HG03342 (cell line): ENCODE data around the gene MAGI2.
"Not testable (repeated sequence)": the region's sequence is repeated elsewhere in the genome, so short reads cannot be mapped to it uniquely, and the experiment has no call there.

Experiments used
- ATAC-seq: cut with Tn5 transposase; IDR thresholded peaks from one replicate; pipeline ENCODE4 v1.9.1; 2021; ENCODE audit warnings: mild to moderate bottlenecking, moderate library complexity; ENCODE audit not compliant: unreplicated experiment

The MAGI2 gene

DNA sequence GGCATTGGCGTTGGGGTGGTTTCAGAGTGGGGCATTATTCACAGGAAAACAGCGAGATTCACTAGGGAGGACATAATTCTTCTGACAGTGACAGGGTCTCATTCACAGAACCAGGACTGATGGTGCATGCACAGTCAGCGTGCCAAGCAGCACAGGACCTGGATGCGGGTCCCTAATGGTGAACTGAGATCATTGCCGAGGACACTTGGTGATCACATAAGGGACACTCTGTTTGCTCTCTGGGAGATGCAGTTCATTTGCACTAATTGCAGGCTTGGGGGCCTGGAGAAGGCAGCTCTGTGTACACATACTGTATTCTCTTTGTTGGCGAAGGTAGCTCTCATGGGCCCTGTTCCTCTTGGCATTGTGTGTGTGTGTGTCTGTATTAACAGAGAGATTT, 938.8 kb downstream of the MAGI2 start:
- ATAC-seq = no peak

- peak; percentile 72 for ATAC-seq
These were observed 942.8 kb downstream of the MAGI2 start for GRCh38 chr7:78510580-78511188.

DNA sequence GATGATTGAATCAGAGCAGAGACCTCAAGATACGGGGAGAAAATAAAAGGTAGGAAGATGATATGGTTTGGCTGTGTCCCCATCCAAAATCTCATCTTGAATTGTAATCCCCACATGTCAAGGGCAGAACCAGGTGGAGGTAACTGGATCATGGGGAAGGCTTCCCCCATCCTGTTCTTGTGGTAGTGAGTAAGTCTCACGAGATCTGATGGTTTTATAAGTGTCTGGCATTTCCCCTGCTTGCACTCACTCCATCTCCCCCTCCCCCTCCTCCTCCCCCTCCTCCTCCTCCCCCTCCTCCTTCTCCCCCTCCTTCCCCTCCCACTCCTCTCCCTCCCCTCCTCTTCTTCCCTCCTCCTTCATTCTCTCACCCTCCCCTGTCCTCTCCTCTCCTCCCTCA, 950.2 kb downstream of the MAGI2 start:
- not testable (repeated sequence) for ATAC-seq

GRCh38 chr7:78501064-78501463, 952.4 kb downstream of the MAGI2 start:
- no peak for ATAC-seq

GRCh38 chr7:78499971-78500370, 953.5 kb downstream of the MAGI2 start:
- ATAC-seq = no peak

GRCh38 chr7:78499283-78499682, 954.2 kb downstream of the MAGI2 start:
- no peak for ATAC-seq

DNA sequence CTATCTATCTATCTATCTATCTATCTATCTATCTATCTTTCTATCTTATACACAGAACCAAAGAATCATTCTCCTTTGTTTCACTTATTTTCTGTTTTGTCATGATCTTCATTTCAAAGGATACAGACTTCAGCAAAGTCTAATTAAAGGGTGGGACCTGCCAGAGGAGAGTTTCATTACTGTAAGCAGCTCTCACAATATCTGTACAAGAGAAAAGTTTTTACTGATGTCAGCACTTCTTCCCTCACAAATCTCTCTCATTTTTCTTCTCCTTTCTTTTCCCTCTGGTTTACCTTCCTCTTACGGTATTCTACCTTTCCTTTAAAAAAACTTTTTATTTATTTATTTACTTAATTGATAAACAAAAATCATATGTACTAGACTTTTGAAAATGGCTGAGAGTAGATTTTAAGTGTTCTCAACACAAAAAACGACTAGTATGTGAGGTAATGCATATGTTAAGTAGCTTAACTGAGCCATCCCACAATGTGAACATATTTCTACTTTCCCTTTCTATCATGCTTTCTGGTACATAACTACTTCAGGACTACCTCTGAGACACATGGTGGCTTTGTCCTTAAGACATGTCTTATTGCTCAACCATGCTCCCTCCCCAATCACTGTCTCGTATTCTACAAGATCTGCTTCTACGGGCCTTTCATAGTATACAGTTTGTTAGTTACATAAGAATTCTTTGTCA, 955.6 kb downstream of the MAGI2 start:
- no peak for ATAC-seq

DNA sequence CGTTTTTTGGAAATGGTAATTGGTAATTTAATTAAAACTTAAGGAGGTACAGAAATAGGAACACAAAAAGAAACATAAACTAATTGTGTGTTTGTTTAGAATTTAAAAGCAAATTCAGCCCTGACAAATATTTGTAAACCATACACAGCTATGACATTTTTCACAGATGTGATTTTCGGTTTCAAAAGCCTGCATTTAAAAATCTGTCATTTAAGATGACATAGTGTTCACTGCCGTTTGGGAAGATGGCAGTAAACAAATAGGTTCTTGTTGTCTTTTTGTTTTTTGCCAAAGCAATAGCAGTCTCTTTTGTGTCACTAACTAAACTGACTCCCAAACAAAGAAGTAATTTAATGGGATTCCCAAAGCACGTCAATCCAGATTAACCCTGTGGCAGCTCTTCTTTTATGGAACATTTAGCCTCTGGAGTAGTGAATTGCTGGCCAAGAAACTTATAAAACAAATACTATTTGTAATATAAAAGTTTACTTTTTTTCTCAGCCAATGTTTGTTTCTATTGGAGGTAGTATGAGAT, 957.3 kb downstream of the MAGI2 start:
- no peak for ATAC-seq

DNA sequence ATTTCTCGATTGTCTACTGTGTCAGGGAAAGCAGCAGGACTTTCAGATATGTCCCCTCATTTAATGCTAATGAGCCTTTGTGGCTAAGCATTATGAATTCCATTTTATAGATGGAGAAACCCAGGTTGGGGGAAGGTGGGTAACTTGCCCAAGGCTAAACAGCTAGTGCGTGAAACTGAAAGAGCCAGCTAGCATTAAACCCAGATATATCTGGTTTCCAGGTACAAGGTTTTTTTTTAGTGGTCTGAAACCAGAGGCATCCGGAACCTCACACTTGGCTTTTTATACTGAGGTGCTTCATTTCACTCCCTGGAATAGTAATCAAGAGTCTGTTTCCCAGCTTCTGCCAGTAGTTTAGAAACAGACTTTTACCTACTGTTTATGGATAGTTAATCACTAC, 960.1 kb downstream of the MAGI2 start:
- ATAC-seq = no peak

DNA sequence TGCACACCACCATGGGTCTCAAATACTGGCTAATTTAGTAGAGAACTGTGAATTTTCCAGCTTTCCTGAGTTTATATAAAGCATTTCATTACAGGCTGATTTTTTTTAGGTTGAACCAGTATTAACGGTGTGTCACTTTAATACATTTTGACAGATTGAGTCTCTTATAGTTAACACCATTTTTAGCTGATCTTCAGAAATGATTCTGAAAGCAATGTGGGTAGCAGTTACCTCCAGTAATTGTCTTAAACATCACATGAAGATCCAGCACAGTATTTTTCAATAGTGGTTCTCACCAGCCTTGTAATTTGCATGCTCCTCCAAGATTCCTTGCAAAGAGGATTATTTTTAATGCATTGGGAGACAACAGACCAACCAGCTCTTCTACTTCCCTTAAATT, 961.3 kb downstream of the MAGI2 start:
- ATAC-seq = no peak

DNA sequence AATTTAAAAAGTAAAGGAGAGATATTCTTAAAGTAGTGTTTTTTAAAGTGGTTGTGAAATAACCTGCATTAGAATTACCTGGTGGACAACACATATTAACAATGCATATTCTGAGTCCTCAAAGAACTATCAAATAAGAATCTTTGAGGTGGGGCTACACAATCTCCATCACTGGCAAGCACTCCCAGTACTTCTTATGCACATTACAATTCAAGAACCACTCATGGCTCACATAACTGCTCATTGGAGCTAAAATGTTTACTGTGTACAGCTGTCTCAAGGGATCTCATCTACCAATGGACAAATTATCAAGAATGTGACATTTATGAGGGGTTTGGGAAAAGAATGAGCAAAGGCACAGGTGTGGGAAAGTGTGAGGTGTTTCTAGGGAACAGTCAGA, 962.9 kb downstream of the MAGI2 start:
- ATAC-seq = no peak

GRCh38 chr7:78489476-78490240, 963.8 kb downstream of the MAGI2 start:
- ATAC-seq = no peak

- no peak for ATAC-seq
These were observed 966.0 kb downstream of the MAGI2 start for GRCh38 chr7:78487464-78487863.

DNA sequence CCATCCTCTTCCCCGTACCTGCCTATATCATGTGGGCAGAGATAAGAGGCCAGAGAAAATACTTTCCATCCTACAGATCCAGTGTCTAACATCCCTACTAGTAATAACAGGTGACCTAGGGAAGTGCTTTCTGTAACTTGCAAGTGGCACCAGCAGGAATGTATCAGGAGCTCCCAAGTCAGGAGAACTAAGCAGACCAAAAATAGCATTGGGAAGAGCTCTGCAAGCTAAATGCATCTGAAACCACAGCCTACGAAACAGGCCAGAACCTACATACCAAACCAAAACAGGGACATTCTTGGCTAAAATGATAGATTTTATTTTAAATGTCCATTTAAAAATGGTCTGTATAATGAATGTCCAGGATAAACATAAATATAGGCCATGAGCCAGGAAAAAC, 974.1 kb downstream of the MAGI2 start:
- ATAC-seq = no peak

DNA sequence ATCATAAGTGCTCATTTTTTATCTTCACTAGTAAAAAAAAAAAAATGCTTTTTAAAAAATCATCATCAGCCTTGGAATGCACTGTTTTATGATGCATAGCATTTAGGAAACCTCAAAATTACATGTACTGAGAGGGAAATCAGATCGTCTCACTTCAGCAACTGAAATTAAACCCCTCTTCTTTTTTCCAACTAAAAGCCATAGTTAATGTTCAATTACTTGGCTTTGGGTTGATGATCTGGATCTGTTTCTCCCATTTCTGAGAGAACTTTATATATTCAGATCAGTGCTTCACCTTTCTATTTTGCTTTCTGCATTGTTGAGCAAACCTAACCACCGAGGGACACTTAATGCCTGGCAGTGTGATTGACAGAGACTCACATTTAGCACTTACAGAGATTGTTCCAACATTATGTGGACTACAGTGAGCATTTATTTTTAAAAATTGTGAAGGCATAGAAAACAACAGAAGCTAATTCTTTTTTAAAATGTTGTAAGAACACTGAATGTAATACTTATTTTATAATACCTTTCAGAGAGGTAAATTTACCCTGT, 976.5 kb downstream of the MAGI2 start:
- no peak for ATAC-seq

DNA sequence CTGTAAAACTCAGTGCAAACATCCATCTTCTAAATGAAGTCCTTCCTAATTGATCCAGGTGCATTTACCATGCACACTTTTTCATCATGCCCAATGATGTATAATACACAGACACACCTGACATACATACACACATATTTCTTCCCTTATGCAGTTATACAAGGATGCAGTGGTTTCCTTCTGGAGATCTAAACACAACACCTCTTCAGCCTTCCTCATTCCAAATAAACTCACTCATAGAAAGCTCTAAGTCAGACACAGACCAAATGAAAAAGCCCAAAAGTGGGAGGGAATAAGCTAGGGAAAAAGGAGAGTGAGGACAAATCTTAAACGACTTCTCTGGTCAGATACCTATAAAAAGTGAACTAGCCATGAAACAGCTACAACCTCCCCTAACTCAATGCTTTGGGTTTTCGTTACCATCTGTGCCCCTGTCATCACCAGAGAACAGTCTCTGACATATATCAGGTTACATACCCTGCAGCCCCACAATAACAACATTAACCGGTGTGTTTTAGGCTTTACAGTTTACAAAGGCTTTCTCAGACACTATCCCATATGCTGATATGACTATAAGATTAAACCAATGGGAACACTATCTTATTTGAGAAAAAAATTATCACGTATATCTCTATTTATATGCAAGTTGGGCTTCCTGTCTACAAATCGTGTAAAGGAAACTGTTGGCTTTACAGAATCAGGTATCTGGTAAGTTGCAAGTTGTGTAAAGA, 979.7 kb downstream of the MAGI2 start:
- no peak for ATAC-seq

DNA sequence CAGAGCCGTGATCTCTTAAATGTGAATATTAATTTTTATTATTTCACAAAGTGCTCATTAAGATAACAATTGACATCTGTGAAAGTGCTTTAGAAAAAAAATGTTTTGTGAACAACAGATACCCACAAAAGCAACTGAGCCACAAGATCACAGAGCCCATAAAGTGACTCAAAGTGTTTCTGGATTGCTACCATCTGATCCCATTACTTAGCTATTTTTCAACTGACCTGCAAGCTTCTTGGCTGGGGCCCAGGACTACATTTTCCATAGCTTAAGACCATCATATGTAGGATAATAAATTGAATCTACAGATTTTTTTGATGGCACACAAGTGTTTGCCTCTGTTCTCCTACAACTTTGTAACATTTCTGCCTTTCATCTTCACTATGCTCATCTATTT, 980.4 kb downstream of the MAGI2 start:
- ATAC-seq = no peak

GRCh38 chr7:78472519-78472918, 980.9 kb downstream of the MAGI2 start:
- ATAC-seq = no peak

GRCh38 chr7:78465894-78466293, 987.6 kb downstream of the MAGI2 start:
- ATAC-seq = no peak

DNA sequence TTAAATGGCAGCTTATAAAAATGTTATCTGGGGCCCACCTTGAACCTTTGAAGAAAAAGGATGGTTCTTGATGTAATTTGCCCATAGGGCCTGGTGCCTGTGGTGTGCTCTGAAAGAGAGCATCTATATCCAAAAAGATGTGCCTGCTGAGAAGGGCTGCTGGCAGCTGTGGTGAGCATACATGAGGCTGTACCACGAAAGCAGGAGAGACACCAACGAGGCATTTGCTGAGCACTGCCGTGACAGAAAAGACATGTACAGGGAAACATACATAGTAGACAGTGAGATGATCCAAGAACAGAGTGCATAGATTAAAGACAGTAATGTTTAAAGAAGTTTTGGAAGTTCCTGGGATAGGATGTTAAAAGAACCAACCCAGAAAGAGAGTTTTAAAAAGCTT, 990.4 kb downstream of the MAGI2 start:
- no peak for ATAC-seq

DNA sequence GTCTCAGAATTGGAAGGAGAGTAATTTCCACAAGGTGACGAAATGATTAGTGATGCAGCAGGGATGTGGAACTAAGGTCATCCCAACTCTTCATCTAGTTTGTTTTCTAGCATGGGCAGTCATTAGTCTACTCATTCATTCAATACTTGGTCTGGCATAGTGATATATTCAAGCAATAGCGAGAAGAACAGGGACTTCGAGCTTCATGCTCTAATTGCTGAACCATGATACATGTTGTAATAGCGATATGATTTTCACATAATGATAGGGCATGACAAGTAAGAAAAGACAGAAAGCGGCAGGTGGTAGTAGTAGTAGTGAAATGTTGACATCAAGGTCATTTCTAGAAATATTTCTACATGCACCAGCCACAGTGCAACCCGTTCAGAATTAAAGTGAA, 1002.8 kb downstream of the MAGI2 start:
- ATAC-seq = no peak
